Measurements from ENCODE around the gene ENPP1. TPM values are rescaled to one million over a fixed set of nuclear protein-coding genes. Genes with fewer than 3 reads are reported as not detected.
"Not testable (repeated sequence)": the region's sequence is repeated elsewhere in the genome, so short reads cannot be mapped to it uniquely, and the experiment has no call there.

ENPP1 gene
- total and polyA plus RNA-seq, 5 donors from 2014 or later: 0.13 TPM; not detected in 4

DNA sequence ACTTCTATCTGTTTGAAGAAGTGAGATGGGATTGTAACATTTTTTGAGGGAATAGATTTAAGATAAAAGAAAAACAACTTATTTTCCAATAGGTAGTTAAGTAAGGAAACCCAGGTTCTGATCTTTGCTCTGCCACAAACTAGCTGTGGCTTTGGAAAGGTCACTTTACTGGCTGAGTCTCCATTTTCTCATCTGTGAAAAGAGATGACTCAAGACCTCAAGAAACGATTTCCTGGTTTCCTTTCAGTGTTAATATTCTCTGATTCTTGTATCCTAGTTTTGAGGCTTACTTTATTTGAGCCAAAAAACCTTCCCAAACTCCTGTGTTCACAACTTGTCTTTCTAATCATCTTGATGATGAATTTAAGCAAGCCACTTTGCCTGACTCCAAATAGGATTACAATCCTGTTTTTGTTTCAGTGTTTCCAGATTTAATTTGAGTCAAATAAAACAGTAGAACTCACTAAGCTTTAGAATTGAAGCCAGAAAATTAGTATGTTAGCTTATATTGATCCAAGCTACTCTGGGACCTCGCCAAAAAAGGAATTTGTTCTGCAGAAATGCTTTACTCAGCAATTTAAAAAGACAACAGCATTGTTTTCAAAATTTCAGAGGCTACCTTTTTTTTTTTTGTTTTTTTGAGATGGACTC is 51.1 kb downstream of the ENPP1 start:
- no peak overlapping the region for H3K4me3 Mint-ChIP-seq
- no peaks in the 10 kb centered on the region for H3K4me1 ChIP-seq (ENCODE audit: control insufficient read depth, insufficient read depth, low read length, poor library complexity, severe bottlenecking)
- no peaks in the 10 kb centered on the region for H3K36me3 Mint-ChIP-seq
- no peak overlapping the region for H3K4me3 ChIP-seq (ENCODE audit: low read depth, low read length)
- H3K27ac ChIP-seq (ENCODE audit: insufficient read depth, low read length, poor library complexity, severe bottlenecking): no peak overlapping the region
- no peaks in the 10 kb centered on the region for H3K9me3 Mint-ChIP-seq
- DNase-seq: no peak
- no peak for ATAC-seq (ENCODE audit: low read depth in 2 of 2)
- H3K36me3 ChIP-seq (ENCODE audit: control insufficient read depth, insufficient read depth, low read length): no peaks in the 10 kb centered on the region
- peaks cover 4% of the 10 kb centered on the region for H3K27me3 Mint-ChIP-seq
- no peaks in the 10 kb centered on the region for H3K4me1 Mint-ChIP-seq
- no peak overlapping the region for H3K27ac Mint-ChIP-seq
- no peaks in the 10 kb centered on the region for H3K9me3 ChIP-seq (ENCODE audit: control insufficient read depth in 2 of 2, low read length in 2 of 2)
- H3K27me3 ChIP-seq (ENCODE audit: control insufficient read depth, insufficient read depth, low read length): no peaks in the 10 kb centered on the region

DNA sequence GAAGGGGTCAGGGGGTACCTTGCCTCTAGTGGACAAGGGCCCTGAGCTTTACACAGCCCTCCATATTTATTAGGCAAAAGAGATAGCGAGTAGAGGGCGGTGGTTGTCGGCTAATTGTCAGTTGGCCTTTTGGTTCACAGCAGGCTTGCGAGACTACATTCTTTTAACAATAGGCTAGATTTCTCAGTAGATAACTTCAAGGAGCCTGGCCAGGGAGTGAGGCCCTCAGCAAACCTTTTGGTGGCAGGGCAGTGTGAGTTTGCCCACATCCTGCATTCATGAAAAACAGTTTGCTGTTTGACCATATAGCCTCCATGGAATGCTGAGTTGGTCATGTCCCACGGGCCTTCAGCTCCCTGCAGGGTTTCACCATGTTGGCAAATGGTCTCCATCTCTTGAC is 51.8 kb downstream of the ENPP1 start:
- not testable (repeated sequence) for DNase-seq; ATAC-seq (ENCODE audit: low read depth in 2 of 2); H3K4me1 Mint-ChIP-seq; H3K4me3 ChIP-seq (ENCODE audit: low read depth, low read length); H3K4me1 ChIP-seq (ENCODE audit: control insufficient read depth, insufficient read depth, low read length, poor library complexity, severe bottlenecking); H3K27me3 Mint-ChIP-seq; H3K4me3 Mint-ChIP-seq; H3K36me3 ChIP-seq (ENCODE audit: control insufficient read depth, insufficient read depth, low read length); H3K27ac Mint-ChIP-seq; H3K36me3 Mint-ChIP-seq; H3K27me3 ChIP-seq (ENCODE audit: control insufficient read depth, insufficient read depth, low read length); H3K9me3 ChIP-seq (ENCODE audit: control insufficient read depth in 2 of 2, low read length in 2 of 2); H3K9me3 Mint-ChIP-seq; H3K27ac ChIP-seq (ENCODE audit: insufficient read depth, low read length, poor library complexity, severe bottlenecking)

DNA sequence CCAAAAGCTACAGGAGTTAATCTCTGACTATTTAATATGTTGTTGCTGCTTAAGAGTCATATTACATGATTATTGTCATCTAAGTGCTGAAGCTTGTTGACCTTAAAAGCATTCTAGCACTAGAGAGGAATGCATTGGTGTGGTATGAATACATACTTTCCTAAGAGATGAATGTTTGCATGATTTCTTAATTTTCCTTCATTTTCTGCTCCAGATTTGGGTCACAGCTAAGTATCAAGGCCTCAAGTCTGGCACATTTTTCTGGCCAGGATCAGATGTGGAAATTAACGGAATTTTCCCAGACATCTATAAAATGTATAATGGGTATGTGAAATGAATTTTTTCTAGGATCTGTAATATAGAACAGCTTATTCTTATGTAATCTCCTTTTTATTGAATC is 53.6 kb downstream of the ENPP1 start:
- Mint-ChIP-seq H3K4me1 (no peaks in the 10 kb centered on the region), H3K27me3 (peaks cover 4% of the 10 kb centered on the region), H3K27ac (no peak overlapping the region), H3K36me3 (no peaks in the 10 kb centered on the region), H3K4me3 (no peak overlapping the region), H3K9me3 (no peaks in the 10 kb centered on the region)
- H3K4me3 ChIP-seq (ENCODE audit: low read depth, low read length): no peak overlapping the region
- no peak overlapping the region for H3K27ac ChIP-seq (ENCODE audit: insufficient read depth, low read length, poor library complexity, severe bottlenecking)
- H3K4me1 ChIP-seq (ENCODE audit: control insufficient read depth, insufficient read depth, low read length, poor library complexity, severe bottlenecking): no peaks in the 10 kb centered on the region
- no peaks in the 10 kb centered on the region for H3K27me3 ChIP-seq (ENCODE audit: control insufficient read depth, insufficient read depth, low read length)
- no peak for ATAC-seq (ENCODE audit: low read depth in 2 of 2)
- no peak for DNase-seq
- H3K9me3 ChIP-seq (ENCODE audit: control insufficient read depth in 2 of 2, low read length in 2 of 2): no peaks in the 10 kb centered on the region
- H3K36me3 ChIP-seq (ENCODE audit: control insufficient read depth, insufficient read depth, low read length): no peaks in the 10 kb centered on the region

DNA sequence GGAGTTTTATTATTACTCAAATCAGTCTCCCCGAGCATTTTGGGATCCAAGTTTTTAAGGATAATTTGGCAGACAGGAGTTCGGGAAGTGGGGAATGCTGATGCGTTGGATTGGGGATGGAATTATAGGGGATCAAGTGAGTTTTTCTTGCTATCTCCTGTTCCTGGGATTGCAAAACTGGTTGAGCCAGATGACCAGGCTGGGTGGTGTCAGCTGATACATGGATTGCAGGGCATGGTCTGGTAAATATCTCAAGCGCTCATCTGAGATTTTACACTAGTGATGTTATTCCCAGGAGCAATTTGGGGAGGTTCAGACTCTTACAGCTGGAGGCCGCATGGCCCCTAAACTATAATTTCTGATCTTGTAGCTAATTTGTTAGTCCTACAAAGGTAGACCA is 54.7 kb downstream of the ENPP1 start:
- Mint-ChIP-seq H3K27ac (no peak overlapping the region), H3K36me3 (no peaks in the 10 kb centered on the region), H3K4me3 (no peak overlapping the region), H3K9me3 (no peaks in the 10 kb centered on the region), H3K4me1 (no peaks in the 10 kb centered on the region), H3K27me3 (peaks cover 4% of the 10 kb centered on the region)
- DNase-seq: no peak
- H3K27ac ChIP-seq (ENCODE audit: insufficient read depth, low read length, poor library complexity, severe bottlenecking): no peak overlapping the region
- H3K4me3 ChIP-seq (ENCODE audit: low read depth, low read length): no peak overlapping the region
- H3K9me3 ChIP-seq (ENCODE audit: control insufficient read depth in 2 of 2, low read length in 2 of 2): no peaks in the 10 kb centered on the region
- H3K4me1 ChIP-seq (ENCODE audit: control insufficient read depth, insufficient read depth, low read length, poor library complexity, severe bottlenecking): no peaks in the 10 kb centered on the region
- no peak for ATAC-seq (ENCODE audit: low read depth in 2 of 2)
- H3K27me3 ChIP-seq (ENCODE audit: control insufficient read depth, insufficient read depth, low read length): no peaks in the 10 kb centered on the region
- no peaks in the 10 kb centered on the region for H3K36me3 ChIP-seq (ENCODE audit: control insufficient read depth, insufficient read depth, low read length)

DNA sequence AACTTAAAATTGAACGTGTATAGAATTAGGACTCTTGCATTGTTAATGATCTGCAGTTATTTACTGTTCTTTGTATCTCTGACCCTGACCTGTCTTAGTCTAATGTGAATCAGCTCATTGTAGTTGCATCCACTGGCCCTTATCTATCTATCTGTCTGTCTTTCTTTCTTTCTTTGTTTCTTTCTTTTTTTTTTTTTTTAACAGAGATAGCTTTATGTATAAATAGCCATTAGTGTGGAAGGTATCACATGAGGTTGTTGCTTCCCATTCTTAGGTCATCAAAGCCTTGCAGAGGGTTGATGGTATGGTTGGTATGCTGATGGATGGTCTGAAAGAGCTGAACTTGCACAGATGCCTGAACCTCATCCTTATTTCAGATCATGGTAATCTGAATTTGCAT is 59.9 kb downstream of the ENPP1 start:
- Mint-ChIP-seq H3K36me3 (no peaks in the 10 kb centered on the region), H3K27me3 (no peaks in the 10 kb centered on the region), H3K9me3 (no peaks in the 10 kb centered on the region), H3K27ac (no peak overlapping the region), H3K4me1 (no peaks in the 10 kb centered on the region), H3K4me3 (no peak overlapping the region)
- no peaks in the 10 kb centered on the region for H3K9me3 ChIP-seq (ENCODE audit: control insufficient read depth in 2 of 2, low read length in 2 of 2)
- H3K27ac ChIP-seq (ENCODE audit: insufficient read depth, low read length, poor library complexity, severe bottlenecking): no peak overlapping the region
- no peaks in the 10 kb centered on the region for H3K27me3 ChIP-seq (ENCODE audit: control insufficient read depth, insufficient read depth, low read length)
- DNase-seq (no peak), ATAC-seq (ENCODE audit: low read depth in 2 of 2) (no peak)
- no peak overlapping the region for H3K4me3 ChIP-seq (ENCODE audit: low read depth, low read length)
- H3K4me1 ChIP-seq (ENCODE audit: control insufficient read depth, insufficient read depth, low read length, poor library complexity, severe bottlenecking): no peaks in the 10 kb centered on the region
- no peaks in the 10 kb centered on the region for H3K36me3 ChIP-seq (ENCODE audit: control insufficient read depth, insufficient read depth, low read length)

DNA sequence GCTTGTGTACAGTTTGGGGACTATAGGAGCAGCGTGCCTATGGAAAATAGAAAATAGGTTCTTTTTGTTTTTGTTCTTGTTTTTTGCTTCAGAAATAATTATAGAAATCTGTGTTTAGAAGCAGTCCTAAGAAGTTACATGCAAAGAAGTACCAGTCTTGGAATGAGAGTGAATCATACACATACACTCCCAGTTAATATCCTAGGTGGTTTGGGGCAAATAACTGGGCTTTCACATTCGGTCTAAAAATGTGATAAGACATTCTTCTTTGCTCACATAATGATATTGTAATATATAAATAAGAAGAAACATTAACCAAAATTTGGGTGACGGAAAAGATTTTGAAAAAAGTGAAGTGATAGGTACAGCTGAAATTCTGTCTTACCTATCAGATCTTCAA is 61.0 kb downstream of the ENPP1 start:
- Mint-ChIP-seq H3K27ac (no peak overlapping the region), H3K4me3 (no peak overlapping the region), H3K4me1 (no peaks in the 10 kb centered on the region), H3K36me3 (no peaks in the 10 kb centered on the region), H3K27me3 (no peaks in the 10 kb centered on the region), H3K9me3 (no peaks in the 10 kb centered on the region)
- no peaks in the 10 kb centered on the region for H3K4me1 ChIP-seq (ENCODE audit: control insufficient read depth, insufficient read depth, low read length, poor library complexity, severe bottlenecking)
- no peak for DNase-seq
- H3K36me3 ChIP-seq (ENCODE audit: control insufficient read depth, insufficient read depth, low read length): no peaks in the 10 kb centered on the region
- no peak for ATAC-seq (ENCODE audit: low read depth in 2 of 2)
- H3K4me3 ChIP-seq (ENCODE audit: low read depth, low read length): no peak overlapping the region
- no peaks in the 10 kb centered on the region for H3K27me3 ChIP-seq (ENCODE audit: control insufficient read depth, insufficient read depth, low read length)
- H3K9me3 ChIP-seq (ENCODE audit: control insufficient read depth in 2 of 2, low read length in 2 of 2): no peaks in the 10 kb centered on the region
- H3K27ac ChIP-seq (ENCODE audit: insufficient read depth, low read length, poor library complexity, severe bottlenecking): no peak overlapping the region

DNA sequence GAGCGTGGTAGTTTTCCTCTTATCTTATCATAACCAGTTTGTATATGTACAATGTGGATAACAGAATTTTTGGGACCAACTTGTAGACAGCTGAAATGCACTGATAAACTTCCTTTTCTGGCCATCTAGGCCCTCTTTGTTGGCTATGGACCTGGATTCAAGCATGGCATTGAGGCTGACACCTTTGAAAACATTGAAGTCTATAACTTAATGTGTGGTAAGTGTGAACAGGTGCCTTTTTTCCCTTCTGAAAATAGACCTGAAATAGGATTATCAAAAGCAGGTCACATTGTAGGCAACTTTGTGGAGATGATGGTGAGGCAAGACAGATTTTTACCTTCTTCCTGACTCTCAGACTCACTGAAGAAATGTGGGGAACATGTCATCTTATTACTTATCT is 67.8 kb downstream of the ENPP1 start:
- no peak overlapping the region for H3K4me3 Mint-ChIP-seq
- no peaks in the 10 kb centered on the region for H3K36me3 Mint-ChIP-seq
- H3K4me1 Mint-ChIP-seq: no peaks in the 10 kb centered on the region
- no peaks in the 10 kb centered on the region for H3K9me3 ChIP-seq (ENCODE audit: control insufficient read depth in 2 of 2, low read length in 2 of 2)
- ATAC-seq (ENCODE audit: low read depth in 2 of 2) (no peak), DNase-seq (no peak)
- H3K27ac Mint-ChIP-seq: no peak overlapping the region
- H3K27me3 Mint-ChIP-seq: no peaks in the 10 kb centered on the region
- H3K9me3 Mint-ChIP-seq: no peaks in the 10 kb centered on the region
- H3K36me3 ChIP-seq (ENCODE audit: control insufficient read depth, insufficient read depth, low read length): no peaks in the 10 kb centered on the region
- no peak overlapping the region for H3K27ac ChIP-seq (ENCODE audit: insufficient read depth, low read length, poor library complexity, severe bottlenecking)
- no peak overlapping the region for H3K4me3 ChIP-seq (ENCODE audit: low read depth, low read length)
- H3K27me3 ChIP-seq (ENCODE audit: control insufficient read depth, insufficient read depth, low read length): no peaks in the 10 kb centered on the region
- no peaks in the 10 kb centered on the region for H3K4me1 ChIP-seq (ENCODE audit: control insufficient read depth, insufficient read depth, low read length, poor library complexity, severe bottlenecking)

DNA sequence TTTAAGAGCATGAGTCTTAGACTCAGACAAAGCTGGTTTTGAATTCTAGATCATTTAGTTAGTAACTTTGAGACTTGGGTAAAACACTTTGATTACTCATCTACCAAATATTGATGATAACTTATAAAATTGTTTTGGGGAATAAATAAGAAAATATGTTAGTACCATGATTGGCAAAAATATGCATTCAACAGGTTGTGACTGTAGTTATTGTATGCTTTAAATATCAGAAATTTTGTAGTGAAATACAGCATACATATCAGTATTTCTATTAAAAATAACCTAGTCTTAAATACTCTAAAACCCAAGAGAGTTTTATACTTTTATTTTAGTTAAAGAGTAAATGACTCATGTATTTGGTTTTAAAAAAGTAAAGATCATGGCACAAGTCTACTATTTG is 68.7 kb downstream of the ENPP1 start:
- Histone ChIP-seq H3K4me3 (ENCODE audit: low read depth, low read length) (no peak overlapping the region), H3K4me1 (ENCODE audit: control insufficient read depth, insufficient read depth, low read length, poor library complexity, severe bottlenecking) (no peaks in the 10 kb centered on the region), H3K9me3 (ENCODE audit: control insufficient read depth in 2 of 2, low read length in 2 of 2) (no peaks in the 10 kb centered on the region), H3K36me3 (ENCODE audit: control insufficient read depth, insufficient read depth, low read length) (no peaks in the 10 kb centered on the region), H3K27ac (ENCODE audit: insufficient read depth, low read length, poor library complexity, severe bottlenecking) (no peak overlapping the region), H3K27me3 (ENCODE audit: control insufficient read depth, insufficient read depth, low read length) (no peaks in the 10 kb centered on the region)
- DNase-seq: no peak
- no peaks in the 10 kb centered on the region for H3K27me3 Mint-ChIP-seq
- no peaks in the 10 kb centered on the region for H3K4me1 Mint-ChIP-seq
- H3K9me3 Mint-ChIP-seq: no peaks in the 10 kb centered on the region
- no peak for ATAC-seq (ENCODE audit: low read depth in 2 of 2)
- H3K27ac Mint-ChIP-seq: no peak overlapping the region
- H3K4me3 Mint-ChIP-seq: no peak overlapping the region
- no peaks in the 10 kb centered on the region for H3K36me3 Mint-ChIP-seq

Measured in CD4-positive, CD25-positive, alpha-beta regulatory T cell (primary cell).